ENCODE results near the gene UGT3A1.
"Not testable (repeated sequence)": the region's sequence is repeated elsewhere in the genome, so short reads cannot be mapped to it uniquely, and the experiment has no call there.

UGT3A1 gene, protein sequence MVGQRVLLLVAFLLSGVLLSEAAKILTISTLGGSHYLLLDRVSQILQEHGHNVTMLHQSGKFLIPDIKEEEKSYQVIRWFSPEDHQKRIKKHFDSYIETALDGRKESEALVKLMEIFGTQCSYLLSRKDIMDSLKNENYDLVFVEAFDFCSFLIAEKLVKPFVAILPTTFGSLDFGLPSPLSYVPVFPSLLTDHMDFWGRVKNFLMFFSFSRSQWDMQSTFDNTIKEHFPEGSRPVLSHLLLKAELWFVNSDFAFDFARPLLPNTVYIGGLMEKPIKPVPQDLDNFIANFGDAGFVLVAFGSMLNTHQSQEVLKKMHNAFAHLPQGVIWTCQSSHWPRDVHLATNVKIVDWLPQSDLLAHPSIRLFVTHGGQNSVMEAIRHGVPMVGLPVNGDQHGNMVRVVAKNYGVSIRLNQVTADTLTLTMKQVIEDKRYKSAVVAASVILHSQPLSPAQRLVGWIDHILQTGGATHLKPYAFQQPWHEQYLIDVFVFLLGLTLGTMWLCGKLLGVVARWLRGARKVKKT

DNA sequence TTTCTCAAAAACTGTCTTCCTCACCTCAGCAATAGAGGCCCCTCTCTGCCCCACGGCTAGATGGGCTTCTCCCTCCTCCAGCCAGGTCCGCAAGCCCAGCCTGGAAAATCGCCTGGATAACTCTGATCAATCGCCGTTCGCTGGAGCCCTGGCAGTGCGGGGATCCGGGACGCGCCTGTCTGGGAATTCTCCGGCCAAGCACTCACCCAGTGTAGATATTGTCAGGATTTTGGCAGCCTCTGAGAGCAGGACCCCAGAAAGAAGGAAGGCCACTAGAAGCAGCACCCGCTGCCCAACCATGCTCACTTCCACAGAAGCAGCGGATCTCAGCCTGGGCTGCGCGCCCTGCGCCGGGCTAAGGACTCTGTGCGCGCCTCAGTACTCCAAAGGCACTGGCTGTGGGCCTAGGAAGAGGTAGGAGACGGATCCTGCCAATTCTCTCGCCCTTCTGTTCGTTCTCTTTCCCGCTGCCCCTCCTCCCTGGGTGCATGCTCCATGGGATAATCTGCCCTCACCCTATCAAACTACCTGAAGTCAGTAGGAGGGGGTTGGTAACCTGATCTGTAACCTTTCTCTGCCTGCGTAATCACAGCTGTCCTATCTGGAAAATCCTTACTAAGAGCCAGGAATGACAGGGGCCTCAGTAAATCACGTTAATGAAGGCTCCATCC is at the start of gene UGT3A1:
Gene UGT3A1, minus strand, starts transcription at position 450 of the 671 bp plus-strand sequence. Its CDS starts 150 bp downstream, at position 300.
- no peaks in the 10 kb centered on the region for H3K4me1 ChIP-seq (ENCODE audit: control insufficient read depth in 1 of 2, insufficient read depth in 2 of 2, low read length in 2 of 2)
- H3K27me3 ChIP-seq (ENCODE audit: low read depth, low read length) = no peaks in the 10 kb centered on the region
- H3K9me3 ChIP-seq (ENCODE audit: control insufficient read depth in 1 of 2, low read length in 2 of 2) = no peaks in the 10 kb centered on the region
- H3K36me3 ChIP-seq (ENCODE audit: control insufficient read depth in 1 of 2, insufficient read depth in 2 of 2, low read length in 2 of 2) = no peaks in the 10 kb centered on the region
- no peak within 1 kb of the TSS for H3K4me3 ChIP-seq (ENCODE audit: low read depth in 1 of 2, low read length in 2 of 2)
- no peak within 1 kb of the TSS for H3K27ac ChIP-seq (ENCODE audit: low read length)

DNA sequence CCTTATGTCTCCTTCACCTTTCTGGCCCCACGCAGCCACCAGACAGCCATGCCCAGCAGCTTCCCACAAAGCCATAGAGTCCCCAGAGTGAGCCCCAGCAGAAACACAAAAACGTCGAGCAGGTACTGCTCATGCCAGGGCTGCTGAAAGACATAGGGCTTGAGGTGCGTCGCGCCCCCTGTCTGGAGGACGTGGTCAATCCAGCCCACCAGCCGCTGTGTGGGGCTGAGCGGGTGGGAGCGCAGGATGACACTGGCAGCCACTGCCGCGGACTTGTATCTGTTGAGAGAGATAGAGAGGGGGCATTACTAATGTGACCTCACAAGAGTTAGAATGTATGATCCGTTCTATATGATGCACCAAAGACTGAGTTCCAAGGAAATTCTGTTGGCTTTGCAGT is 44.5 kb upstream of the UGT3A1 start:
- Histone ChIP-seq H3K36me3 (ENCODE audit: control insufficient read depth in 1 of 2, insufficient read depth in 2 of 2, low read length in 2 of 2) (no peaks in the 10 kb centered on the region), H3K9me3 (ENCODE audit: control insufficient read depth in 1 of 2, low read length in 2 of 2) (no peaks in the 10 kb centered on the region), H3K4me1 (ENCODE audit: control insufficient read depth in 1 of 2, insufficient read depth in 2 of 2, low read length in 2 of 2) (no peaks in the 10 kb centered on the region)

DNA sequence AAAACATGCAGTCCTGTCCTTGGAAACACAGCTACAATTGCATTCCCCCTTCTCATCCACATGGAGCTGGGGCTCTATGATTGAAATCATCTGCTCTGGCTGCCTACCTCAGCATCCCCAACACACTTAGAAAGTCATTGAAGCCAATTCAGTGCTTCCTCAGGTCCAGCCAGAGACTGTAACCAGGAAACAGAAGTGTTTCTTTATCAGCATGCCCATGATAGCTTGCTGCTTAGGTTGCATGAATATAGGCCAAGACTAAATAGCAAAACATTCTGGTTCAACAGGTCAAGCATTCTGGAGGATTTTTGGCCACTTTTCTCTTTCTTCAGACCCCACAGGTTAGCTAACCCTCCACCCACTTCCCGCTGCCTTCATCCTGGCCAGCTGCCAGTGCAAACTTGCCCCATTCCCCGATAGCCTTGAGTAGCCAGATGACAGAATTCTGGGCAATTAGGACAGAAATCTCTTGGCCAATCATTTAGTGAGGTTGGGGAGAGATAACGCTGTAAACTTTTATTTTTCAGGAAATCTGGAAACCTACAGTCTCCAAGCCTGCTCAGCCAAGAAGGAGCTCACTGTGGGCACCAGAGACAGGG is 43.4 kb upstream of the UGT3A1 start:
- not testable (repeated sequence) for H3K9me3 ChIP-seq (ENCODE audit: control insufficient read depth in 1 of 2, low read length in 2 of 2); H3K4me1 ChIP-seq (ENCODE audit: control insufficient read depth in 1 of 2, insufficient read depth in 2 of 2, low read length in 2 of 2); H3K27me3 ChIP-seq (ENCODE audit: low read depth, low read length); H3K36me3 ChIP-seq (ENCODE audit: control insufficient read depth in 1 of 2, insufficient read depth in 2 of 2, low read length in 2 of 2); H3K4me3 ChIP-seq (ENCODE audit: low read depth in 1 of 2, low read length in 2 of 2); H3K27ac ChIP-seq (ENCODE audit: low read length)

More for the DNA sequence above, 44.5 kb upstream of the UGT3A1 start:
- Histone ChIP-seq H3K4me3 (ENCODE audit: low read depth in 1 of 2, low read length in 2 of 2) (no peak overlapping the region), H3K27me3 (ENCODE audit: low read depth, low read length) (no peaks in the 10 kb centered on the region), H3K27ac (ENCODE audit: low read length) (no peak overlapping the region)

DNA sequence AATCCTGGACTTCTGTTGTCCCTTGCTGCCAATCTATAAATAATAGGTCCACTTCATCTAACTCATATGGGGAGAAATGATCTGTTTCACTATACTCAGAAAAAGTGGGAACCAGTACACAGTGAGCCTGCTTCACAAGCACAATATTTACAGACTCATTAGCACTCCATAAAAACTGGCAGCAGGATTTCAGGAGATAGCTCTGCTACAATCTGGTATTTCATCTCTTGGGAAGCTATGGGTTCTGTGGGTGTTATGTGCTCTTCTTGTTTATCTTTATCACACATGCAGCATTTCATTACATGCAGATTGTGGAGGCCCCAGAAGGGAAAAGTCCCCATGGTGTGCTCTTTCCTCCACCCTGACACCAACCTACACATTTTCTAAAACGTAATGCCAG is 42.3 kb upstream of the UGT3A1 start:
- no peaks in the 10 kb centered on the region for H3K27me3 ChIP-seq (ENCODE audit: low read depth, low read length)
- no peaks in the 10 kb centered on the region for H3K9me3 ChIP-seq (ENCODE audit: control insufficient read depth in 1 of 2, low read length in 2 of 2)
- H3K4me3 ChIP-seq (ENCODE audit: low read depth in 1 of 2, low read length in 2 of 2) = no peak overlapping the region
- H3K27ac ChIP-seq (ENCODE audit: low read length) = no peak overlapping the region
- no peaks in the 10 kb centered on the region for H3K36me3 ChIP-seq (ENCODE audit: control insufficient read depth in 1 of 2, insufficient read depth in 2 of 2, low read length in 2 of 2)
- H3K4me1 ChIP-seq (ENCODE audit: control insufficient read depth in 1 of 2, insufficient read depth in 2 of 2, low read length in 2 of 2) = no peaks in the 10 kb centered on the region

DNA sequence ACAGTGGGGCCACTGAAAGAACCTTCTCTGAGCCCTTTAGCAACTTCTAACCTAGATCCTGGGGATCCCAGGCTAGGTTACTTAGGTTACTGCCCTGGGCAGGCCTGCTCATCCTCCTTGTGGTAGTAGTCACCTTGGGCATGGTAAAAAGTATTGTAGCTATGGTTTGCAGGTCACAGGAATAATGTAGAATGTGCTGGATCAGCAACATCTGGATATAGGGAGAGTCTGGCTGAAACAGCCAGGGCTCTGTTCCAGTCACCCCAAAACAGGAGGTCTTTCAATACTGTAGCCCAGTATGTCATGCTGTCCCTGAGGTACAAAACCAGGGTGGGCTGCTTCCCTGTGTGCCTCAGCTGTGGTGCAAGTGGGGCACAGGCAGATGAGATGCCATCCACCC is 41.9 kb upstream of the UGT3A1 start:
- Histone ChIP-seq H3K4me1 (ENCODE audit: control insufficient read depth in 1 of 2, insufficient read depth in 2 of 2, low read length in 2 of 2) (no peaks in the 10 kb centered on the region), H3K9me3 (ENCODE audit: control insufficient read depth in 1 of 2, low read length in 2 of 2) (no peaks in the 10 kb centered on the region), H3K36me3 (ENCODE audit: control insufficient read depth in 1 of 2, insufficient read depth in 2 of 2, low read length in 2 of 2) (no peaks in the 10 kb centered on the region), H3K4me3 (ENCODE audit: low read depth in 1 of 2, low read length in 2 of 2) (no peak overlapping the region), H3K27ac (ENCODE audit: low read length) (no peak overlapping the region), H3K27me3 (ENCODE audit: low read depth, low read length) (no peaks in the 10 kb centered on the region)

DNA sequence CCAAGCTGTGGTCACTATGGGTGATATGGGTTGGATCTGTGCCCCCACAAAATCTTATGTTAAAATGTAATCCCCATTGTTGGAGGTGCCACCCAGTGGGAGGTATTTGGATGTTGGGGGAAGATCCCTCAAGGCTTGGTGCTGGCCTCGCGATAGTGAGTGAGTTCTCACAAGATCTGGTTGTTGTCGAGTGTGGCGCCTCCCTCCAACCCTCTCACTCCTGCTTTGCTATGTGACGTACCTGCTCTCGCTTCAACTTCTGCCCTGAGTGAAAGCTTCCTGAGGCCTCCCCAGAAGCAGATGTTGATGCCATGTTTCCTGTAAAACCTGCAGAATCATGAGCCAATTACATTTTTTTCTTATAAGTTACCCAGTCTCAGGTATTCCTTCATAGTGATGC is 40.0 kb upstream of the UGT3A1 start:
- no peak overlapping the region for H3K4me3 ChIP-seq (ENCODE audit: low read depth in 1 of 2, low read length in 2 of 2)
- no peaks in the 10 kb centered on the region for H3K27me3 ChIP-seq (ENCODE audit: low read depth, low read length)
- H3K4me1 ChIP-seq (ENCODE audit: control insufficient read depth in 1 of 2, insufficient read depth in 2 of 2, low read length in 2 of 2) = no peaks in the 10 kb centered on the region

DNA sequence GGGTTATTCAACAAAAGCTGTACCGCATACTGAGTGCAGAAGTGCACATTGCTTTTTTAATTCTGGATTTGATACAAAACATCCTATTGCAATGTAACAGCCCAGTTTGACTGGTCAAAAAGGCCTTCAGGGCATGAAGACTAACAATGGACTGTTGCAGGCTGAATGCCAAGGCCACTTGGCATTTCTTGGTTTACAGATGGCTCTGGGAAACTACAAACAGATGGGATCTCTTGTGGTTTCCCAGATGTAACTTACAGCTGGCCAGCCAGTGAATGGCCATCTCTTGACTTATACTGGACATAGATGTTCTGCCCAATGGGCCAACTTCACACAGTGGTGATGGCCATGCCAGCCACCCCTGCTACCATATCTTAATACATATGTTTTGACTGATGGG is 38.7 kb upstream of the UGT3A1 start:
- Histone ChIP-seq H3K36me3 (ENCODE audit: control insufficient read depth in 1 of 2, insufficient read depth in 2 of 2, low read length in 2 of 2) (no peaks in the 10 kb centered on the region), H3K4me3 (ENCODE audit: low read depth in 1 of 2, low read length in 2 of 2) (no peak overlapping the region), H3K27me3 (ENCODE audit: low read depth, low read length) (no peaks in the 10 kb centered on the region), H3K4me1 (ENCODE audit: control insufficient read depth in 1 of 2, insufficient read depth in 2 of 2, low read length in 2 of 2) (no peaks in the 10 kb centered on the region), H3K9me3 (ENCODE audit: control insufficient read depth in 1 of 2, low read length in 2 of 2) (no peaks in the 10 kb centered on the region), H3K27ac (ENCODE audit: low read length) (no peak overlapping the region)

More for the DNA sequence above, 40.0 kb upstream of the UGT3A1 start:
- Histone ChIP-seq H3K27ac (ENCODE audit: low read length) (no peak overlapping the region), H3K9me3 (ENCODE audit: control insufficient read depth in 1 of 2, low read length in 2 of 2) (no peaks in the 10 kb centered on the region), H3K36me3 (ENCODE audit: control insufficient read depth in 1 of 2, insufficient read depth in 2 of 2, low read length in 2 of 2) (no peaks in the 10 kb centered on the region)

DNA sequence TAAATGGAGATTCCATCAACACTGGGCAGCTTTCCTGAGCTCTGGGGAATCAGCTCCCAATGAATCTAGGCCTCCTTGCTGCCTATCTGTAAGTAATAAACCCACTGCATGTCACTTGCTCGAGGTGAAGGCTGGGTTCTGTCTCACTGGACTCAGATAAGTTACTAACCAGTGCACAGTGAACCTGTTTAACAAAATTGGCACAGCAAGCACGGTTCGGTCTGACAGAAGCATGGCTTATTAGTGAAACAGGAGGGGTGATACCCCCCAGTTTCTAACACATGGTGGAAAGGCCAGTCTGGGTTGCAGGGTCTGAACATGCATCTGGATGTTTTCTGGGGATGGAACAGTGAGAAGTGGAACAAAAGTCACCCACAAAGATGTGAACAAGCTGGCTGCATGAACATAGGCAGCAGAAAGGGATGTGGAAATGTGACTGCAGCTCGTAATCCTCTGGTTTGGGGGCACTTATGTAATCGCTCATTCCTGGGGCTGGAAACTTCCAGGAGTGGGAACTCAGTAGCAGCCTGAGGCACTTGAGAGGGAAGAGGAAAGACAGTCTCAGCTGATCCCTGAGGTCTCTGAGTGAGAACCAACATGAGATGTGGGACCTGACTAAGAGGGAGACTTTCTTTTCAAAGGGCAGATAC is 37.8 kb upstream of the UGT3A1 start:
- H3K27me3 ChIP-seq (ENCODE audit: low read depth, low read length) = no peaks in the 10 kb centered on the region
- no peaks in the 10 kb centered on the region for H3K36me3 ChIP-seq (ENCODE audit: control insufficient read depth in 1 of 2, insufficient read depth in 2 of 2, low read length in 2 of 2)
- H3K4me3 ChIP-seq (ENCODE audit: low read depth in 1 of 2, low read length in 2 of 2) = no peak overlapping the region
- no peak overlapping the region for H3K27ac ChIP-seq (ENCODE audit: low read length)
- H3K9me3 ChIP-seq (ENCODE audit: control insufficient read depth in 1 of 2, low read length in 2 of 2) = peaks cover 0 to 2% of the 10 kb centered on the region in 2 donors
- no peaks in the 10 kb centered on the region for H3K4me1 ChIP-seq (ENCODE audit: control insufficient read depth in 1 of 2, insufficient read depth in 2 of 2, low read length in 2 of 2)

DNA sequence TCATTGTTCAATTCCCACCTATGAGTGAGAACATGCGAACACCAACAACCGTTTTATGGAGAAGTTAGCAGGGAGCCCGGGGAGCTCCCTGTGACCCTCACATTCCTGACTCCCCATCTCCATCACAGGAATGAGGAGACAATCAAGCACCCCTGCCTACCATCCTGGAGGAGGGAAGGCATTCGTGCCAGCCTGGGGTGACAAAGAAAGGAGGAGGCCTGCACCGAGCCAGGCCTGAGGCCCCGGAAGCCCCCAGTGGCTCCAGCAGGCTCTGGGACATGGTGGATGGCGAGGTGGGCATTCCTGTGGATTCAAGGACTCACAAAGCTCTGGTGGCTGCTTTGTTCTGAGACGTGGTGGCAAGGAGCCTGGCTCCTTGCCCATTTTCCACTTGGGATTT is 36.5 kb upstream of the UGT3A1 start:
- H3K27ac ChIP-seq (ENCODE audit: low read length) = no peak overlapping the region

DNA sequence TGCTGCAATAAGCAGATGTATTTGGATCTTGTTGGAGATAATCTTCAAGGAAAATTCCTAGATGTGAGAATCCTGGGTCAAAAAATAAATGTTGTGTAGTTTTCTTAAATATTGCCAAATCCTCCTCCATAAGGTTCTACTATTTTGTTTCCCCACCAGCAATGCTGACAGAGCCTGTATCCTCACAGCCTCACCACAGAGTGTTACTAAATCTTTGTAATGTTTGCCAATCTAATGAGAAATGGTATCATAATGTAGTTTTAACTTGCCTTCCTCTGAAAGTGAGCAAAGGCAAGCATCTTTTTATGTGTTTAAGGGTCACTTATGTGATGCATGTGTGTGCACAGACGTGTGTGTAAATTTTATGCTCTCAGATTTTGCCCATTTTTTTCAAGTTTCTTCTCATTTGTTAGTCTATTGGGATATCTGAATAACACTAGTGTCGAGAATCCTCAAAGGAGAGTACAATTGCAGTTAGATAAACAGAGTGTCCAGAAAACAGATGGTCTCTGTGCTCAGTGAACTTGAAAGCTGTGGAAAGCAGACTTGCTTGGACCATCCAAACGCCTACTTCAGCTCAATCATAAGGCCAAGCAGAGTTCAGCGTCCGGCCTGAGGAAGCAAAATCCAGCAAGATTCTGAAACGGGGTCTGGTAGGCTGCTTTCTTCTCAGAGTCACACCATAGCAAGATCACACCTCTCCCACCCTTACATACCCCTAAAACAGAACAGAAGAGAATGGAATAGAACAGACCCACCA is 35.7 kb upstream of the UGT3A1 start:
- H3K27me3 ChIP-seq (ENCODE audit: low read depth, low read length) = no peaks in the 10 kb centered on the region
- no peak overlapping the region for H3K4me3 ChIP-seq (ENCODE audit: low read depth in 1 of 2, low read length in 2 of 2)
- H3K9me3 ChIP-seq (ENCODE audit: control insufficient read depth in 1 of 2, low read length in 2 of 2) = peaks cover 0 to 4% of the 10 kb centered on the region in 2 donors
- no peak overlapping the region for H3K27ac ChIP-seq (ENCODE audit: low read length)
- H3K4me1 ChIP-seq (ENCODE audit: control insufficient read depth in 1 of 2, insufficient read depth in 2 of 2, low read length in 2 of 2) = no peaks in the 10 kb centered on the region
- no peaks in the 10 kb centered on the region for H3K36me3 ChIP-seq (ENCODE audit: control insufficient read depth in 1 of 2, insufficient read depth in 2 of 2, low read length in 2 of 2)

More for the DNA sequence above, 36.5 kb upstream of the UGT3A1 start:
- Histone ChIP-seq H3K4me3 (ENCODE audit: low read depth in 1 of 2, low read length in 2 of 2) (no peak overlapping the region), H3K4me1 (ENCODE audit: control insufficient read depth in 1 of 2, insufficient read depth in 2 of 2, low read length in 2 of 2) (no peaks in the 10 kb centered on the region), H3K36me3 (ENCODE audit: control insufficient read depth in 1 of 2, insufficient read depth in 2 of 2, low read length in 2 of 2) (no peaks in the 10 kb centered on the region), H3K9me3 (ENCODE audit: control insufficient read depth in 1 of 2, low read length in 2 of 2) (peaks cover 0 to 4% of the 10 kb centered on the region in 2 donors), H3K27me3 (ENCODE audit: low read depth, low read length) (no peaks in the 10 kb centered on the region)
